ENCODE results near the gene HCN3. TPM values are rescaled to one million over a fixed set of nuclear protein-coding genes. Genes with fewer than 3 reads are reported as not detected.

The HCN3 gene
- total RNA-seq, 4 donors from 2014 or later: 2.1 to 3.0 (median 2.5) TPM

DNA sequence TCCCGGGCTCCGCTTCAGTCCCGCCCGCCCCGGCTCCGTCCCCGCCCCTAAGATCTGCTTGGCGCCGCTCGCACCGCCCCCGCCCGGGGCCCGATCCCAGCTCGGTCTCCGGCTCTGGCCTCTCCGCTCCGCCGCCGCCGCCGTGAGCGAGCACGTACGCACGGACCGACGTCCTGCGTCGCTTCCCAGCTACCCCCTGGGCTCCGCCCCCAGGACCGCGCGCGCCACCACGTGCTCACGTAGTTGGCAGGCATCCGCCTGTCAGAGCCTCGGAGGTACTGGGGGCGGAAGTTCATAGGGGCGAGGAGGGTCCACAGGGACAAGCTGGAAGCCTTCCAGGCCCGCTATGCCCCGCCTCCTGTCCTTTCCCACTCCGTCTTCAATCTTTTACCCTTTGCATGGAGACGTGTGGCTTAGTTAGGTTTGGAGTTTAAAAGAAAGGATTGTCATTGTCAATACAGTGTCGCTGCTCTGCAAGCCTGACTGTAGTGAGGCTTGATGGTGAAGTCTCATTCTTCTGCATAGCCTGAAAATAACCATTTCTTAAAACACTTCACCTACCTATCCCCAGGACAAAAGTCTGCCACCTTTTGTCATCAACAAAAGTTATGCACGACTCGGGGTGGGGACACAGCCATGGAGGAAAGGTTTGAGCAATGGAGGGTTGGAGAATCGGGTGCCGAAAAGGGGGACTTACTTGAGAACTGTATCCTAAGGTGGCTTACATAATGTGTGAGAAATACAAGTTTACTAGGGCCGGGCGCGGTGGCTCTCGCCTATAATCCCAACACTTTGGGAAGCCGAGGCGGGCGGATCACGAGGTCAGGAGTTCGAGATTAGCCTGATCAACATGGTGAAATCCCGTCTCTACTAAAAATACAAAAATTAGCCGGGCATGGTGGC, 3.7 kb upstream of the HCN3 start, which contains the start of gene CLK2:
TSS of gene CLK2 (minus strand) at position 162 of the 903 bp plus-strand sequence. CDS start 2,527 bp downstream, outside the sequence.
- Histone ChIP-seq H3K4me1 (peaks cover 24 to 47% (median 31%) of the 10 kb centered on the region in 3 donors), H3K36me3 (peaks cover 13 to 32% (median 22%) of the 10 kb centered on the region in 3 donors), H3K4me3 (peak within 1 kb of the TSS; percentile 55 to 85 (median 81)), H3K27ac (peak within 1 kb of the TSS; percentile 89 to 97 (median 94)), H3K9me3 (no peaks in the 10 kb centered on the region), H3K27me3 (no peaks in the 10 kb centered on the region)
- intact Hi-C loops (cut with DNase I): no loop called here
- peak in 1 of 6 experiments; percentile 28 for TF ChIP-seq CTCF (IDR thresholded peaks at IDR 0.05)
- peak in 2 of 4 donors; percentile 67 to 85 for TF ChIP-seq POLR2A (IDR thresholded peaks at IDR 0.05)
- peak; percentile 56 for DNase-seq
- 33 to 53% methylated on average over 20 to 22 of the region's 61 CpGs for WGBS, 2 donors

DNA sequence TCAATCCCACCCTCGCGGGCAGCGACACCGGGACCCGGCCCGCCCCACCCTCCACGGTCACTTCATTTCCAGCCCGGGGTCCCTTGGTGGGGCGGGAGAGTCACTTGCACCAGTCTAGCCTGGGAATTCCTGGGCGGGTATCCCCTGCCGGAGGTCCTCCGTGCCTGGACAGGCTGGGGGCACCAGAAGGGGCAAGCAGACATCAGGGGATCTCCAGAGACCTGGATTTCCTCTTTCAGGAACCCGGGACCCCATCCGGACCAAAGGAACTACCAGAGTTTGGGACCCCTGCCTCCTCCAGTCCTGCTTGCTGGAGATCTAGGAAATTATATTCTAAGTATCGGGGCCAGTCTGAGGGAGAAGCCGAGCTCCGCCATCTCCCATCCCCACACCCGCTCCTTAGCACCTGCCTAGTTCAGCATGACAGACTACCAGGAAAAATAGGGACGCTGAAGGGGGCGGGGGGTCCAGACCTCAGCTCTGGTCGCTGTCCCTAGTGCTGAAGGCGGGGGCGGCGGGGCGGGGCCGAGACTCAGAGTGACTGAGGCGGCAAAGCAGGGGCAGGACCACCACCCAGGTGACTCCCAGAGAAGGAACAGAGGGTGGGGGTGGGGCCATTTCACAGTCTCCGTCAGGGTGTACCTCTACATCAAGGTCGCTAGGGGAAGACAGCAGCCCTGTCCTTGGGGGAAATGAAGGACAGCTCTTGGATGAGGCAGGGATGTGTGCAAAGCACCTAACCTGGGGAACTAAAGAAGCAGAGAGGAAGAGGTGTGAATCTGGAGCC, 832 bp downstream of the HCN3 start:
- peak in 2 of 6 experiments; percentile 24 to 48 for TF ChIP-seq CTCF (IDR thresholded peaks at IDR 0.05)
- TF ChIP-seq POLR2A (IDR thresholded peaks at IDR 0.05): no peak
- Histone ChIP-seq H3K36me3 (peaks cover 0 to 8% (median 0%) of the 10 kb centered on the region in 3 donors), H3K9me3 (no peaks in the 10 kb centered on the region), H3K4me3 (peak overlapping the region; percentile 69 to 80 (median 78)), H3K27ac (peak overlapping the region; percentile 73 to 87 (median 81)), H3K4me1 (peaks cover 12 to 29% (median 29%) of the 10 kb centered on the region in 3 donors), H3K27me3 (no peaks in the 10 kb centered on the region)
- WGBS, 2 donors: 0 to 1% methylated on average over 7 to 11 of the region's 29 CpGs
- intact Hi-C loops (cut with DNase I): no loop called here
- no peak for DNase-seq

- 55 to 60% methylated on average over 8 of the region's 10 CpGs for WGBS, 2 donors
- intact Hi-C loops (cut with DNase I): no loop called here
- H3K4me3 ChIP-seq: peak overlapping the region in 2 of 4 donors; percentile 69 to 80
Observed at GRCh38 chr1:155278689-155279160, 1.5 kb downstream of the HCN3 start.

DNA sequence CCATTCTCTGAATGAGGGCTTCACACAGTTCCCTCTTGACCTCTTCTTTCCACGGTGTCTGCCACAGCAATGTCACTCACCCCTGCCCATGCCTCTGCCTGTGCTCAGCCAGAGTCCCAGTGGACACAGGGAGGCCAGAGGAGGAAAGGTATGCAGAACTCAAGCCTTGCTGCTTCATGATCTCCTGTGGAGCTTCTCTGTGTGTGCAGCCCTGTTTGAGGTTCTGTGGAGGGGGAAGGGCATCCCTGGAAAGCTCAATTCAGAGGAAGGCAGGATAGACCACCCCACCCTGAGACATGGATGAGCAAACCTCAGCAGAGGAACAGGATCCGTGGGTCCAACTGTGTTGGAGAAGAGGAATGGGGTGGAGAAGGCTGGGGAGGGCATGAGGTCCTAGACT, 2.0 kb downstream of the HCN3 start:
- peaks cover 7 to 22% (median 22%) of the 10 kb centered on the region in 3 donors for H3K4me1 ChIP-seq
- no peaks in the 10 kb centered on the region for H3K9me3 ChIP-seq
- intact Hi-C loops (cut with DNase I): no loop called here
- peaks cover 0 to 16% (median 0%) of the 10 kb centered on the region in 3 donors for H3K36me3 ChIP-seq
- WGBS, 2 donors: 81 to 86% methylated on average over 1 to 2 of the region's 2 CpGs
- H3K27ac ChIP-seq: no peak overlapping the region
- no peaks in the 10 kb centered on the region for H3K27me3 ChIP-seq
- TF ChIP-seq CTCF (IDR thresholded peaks at IDR 0.05) (no peak), POLR2A (IDR thresholded peaks at IDR 0.05) (no peak)
- H3K4me3 ChIP-seq: no peak overlapping the region
- DNase-seq: no peak

More at GRCh38 chr1:155278689-155279160, 1.5 kb downstream of the HCN3 start:
- TF ChIP-seq POLR2A (IDR thresholded peaks at IDR 0.05): no peak
- TF ChIP-seq CTCF (IDR thresholded peaks at IDR 0.05): no peak
- H3K9me3 ChIP-seq: no peaks in the 10 kb centered on the region
- no peak overlapping the region for H3K27ac ChIP-seq
- H3K4me1 ChIP-seq: peaks cover 10 to 27% (median 26%) of the 10 kb centered on the region in 3 donors
- H3K27me3 ChIP-seq: no peaks in the 10 kb centered on the region
- H3K36me3 ChIP-seq: peaks cover 0 to 11% (median 0%) of the 10 kb centered on the region in 3 donors
- DNase-seq: no peak

All from esophagus squamous epithelium (tissue), 5 donors.